Jurkat, Clone E6-1 (cell line): ENCODE data around the gene RAD51C. TPM values are rescaled to one million over a fixed set of nuclear protein-coding genes. Genes with fewer than 3 reads are reported as not detected.
"Not testable (repeated sequence)": the region's sequence is repeated elsewhere in the genome, so short reads cannot be mapped to it uniquely, and the experiment has no call there.

Experiments used
- DNase-seq: peaks from one replicate; pipeline ENCODE4 v3.0.0-alpha.2; 2011; ENCODE audit warnings: low read depth, low spot score
- H3K4me3 ChIP-seq: 2 replicates; pipeline ENCODE4 v1.5.1; 2011; ENCODE audit warnings: mild to moderate bottlenecking, low read length, control low read depth, moderate library complexity
- polyA plus RNA-seq: library from polyadenylated mRNA; unstranded; fragments of >200 nt; gene quantifications from one replicate; pipeline ENCODE4 v1.2.1, GENCODE V29; 2012; ENCODE audit warnings: missing spikeins; ENCODE audit not compliant: insufficient read length, insufficient read depth

Gene RAD51C
- polyA plus RNA-seq = 103 TPM

DNA sequence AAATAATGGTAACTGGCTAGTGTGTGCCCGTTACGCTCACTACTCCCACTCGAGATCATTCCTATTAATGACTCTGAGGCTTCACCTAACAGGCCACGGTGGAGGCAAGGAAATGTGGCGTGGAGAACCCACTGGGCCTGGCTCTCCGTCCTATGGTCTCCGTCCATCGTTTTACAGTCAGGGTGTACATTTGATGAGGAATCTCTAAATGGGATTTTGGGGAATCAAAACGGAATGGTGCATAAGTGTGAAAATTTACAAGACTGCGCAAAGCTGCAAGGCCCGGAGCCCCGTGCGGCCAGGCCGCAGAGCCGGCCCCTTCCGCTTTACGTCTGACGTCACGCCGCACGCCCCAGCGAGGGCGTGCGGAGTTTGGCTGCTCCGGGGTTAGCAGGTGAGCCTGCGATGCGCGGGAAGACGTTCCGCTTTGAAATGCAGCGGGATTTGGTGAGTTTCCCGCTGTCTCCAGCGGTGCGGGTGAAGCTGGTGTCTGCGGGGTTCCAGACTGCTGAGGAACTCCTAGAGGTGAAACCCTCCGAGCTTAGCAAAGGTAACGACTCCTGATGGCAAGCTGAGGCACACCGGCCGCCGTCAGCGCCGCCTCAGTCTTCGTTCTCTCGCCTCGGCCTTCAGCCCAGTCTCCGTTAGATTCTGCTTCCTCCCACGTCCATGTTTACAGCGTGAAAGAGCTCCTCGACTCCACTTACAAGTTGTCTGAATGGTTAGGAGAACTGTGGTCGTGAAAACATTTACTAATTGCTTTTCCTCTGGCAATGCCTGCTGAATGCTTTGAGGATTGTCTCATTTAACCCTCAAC is at the start of gene RAD51C:
RAD51C (plus strand) TSS at position 364 of the 817 bp plus-strand sequence; CDS start at position 406, 42 bp downstream.
- H3K4me3 ChIP-seq = peak within 1 kb of the TSS; percentile 77
- peak; percentile 90 for DNase-seq

DNA sequence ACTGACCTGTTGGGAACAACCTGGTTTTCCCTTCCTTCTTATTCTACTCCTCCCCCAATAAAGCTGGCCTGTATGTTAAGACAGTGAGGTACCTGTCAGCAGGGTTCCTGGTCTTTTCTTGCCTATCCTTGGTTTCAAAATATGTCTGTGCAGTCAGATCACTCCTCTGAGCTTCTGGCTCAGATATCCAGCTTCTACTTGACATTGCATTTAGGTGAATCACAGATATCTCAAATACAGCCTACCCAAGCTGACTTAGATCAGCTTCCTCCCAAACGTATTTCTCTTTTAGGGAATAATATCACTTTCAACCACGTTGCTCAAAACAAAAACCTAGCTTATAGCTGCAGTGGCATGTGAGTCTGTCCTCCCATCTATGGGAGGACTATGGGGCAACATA is 49.3 kb upstream of the RAD51C start:
- no peak overlapping the region for H3K4me3 ChIP-seq
- no peak for DNase-seq

DNA sequence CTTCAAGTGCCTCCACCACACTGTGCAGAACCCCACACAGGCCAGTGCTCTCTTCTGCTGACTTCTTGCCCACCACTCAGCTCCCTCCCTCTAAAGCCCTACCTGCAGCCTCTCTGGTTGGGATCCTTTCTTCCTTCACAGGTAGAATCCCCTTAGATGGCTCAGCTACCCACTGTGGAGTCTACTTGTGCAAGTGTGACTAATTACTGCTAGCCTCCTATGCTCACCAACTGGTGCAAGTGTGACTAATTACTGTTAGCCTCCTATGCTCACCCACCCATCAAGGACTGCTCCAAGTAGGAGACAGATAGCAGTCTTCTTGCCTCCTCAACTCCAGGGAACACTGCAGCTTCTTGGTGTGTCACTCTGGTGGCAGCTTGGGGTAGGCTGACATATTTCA is 44.2 kb upstream of the RAD51C start:
- DNase-seq = no peak
- no peak overlapping the region for H3K4me3 ChIP-seq

DNA sequence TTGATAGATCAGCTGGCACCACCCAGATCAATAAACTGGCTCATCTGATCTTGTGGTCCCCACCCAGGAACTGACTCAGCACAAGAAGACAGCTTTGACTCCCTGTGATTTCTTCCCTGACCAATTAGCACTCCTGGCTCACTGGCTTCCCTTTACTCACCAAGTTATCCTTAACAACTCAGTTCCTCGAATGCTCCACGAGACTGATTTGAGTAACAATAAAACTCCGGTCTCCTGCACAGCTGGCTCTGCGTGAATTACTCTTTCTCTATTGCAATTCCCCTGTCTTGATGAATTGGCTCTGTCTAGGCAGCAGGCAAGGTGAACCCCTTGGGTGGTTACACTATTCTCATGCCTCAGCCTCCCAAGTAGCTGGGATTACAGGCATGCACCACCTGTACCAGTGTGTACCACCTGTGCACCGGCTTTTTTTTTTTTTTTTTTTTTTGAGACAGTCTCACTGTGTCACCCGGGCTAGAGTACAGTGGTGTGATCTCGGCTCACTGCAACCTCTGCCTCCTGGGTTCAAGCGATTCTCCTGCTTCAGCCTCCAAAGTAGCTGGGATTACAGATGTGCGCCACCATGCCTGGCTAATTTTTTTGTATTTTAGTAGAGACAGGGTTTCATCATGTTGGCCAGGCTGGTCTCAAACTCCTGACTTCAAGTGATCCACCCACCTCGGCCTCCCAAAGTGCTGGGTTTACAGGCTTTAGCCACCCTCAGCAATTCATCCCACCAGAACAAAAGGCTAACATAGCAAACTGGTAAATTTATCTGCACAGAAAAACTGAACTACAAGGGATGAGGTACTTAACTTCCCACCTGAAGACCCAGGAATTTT is 34.2 kb upstream of the RAD51C start:
- DNase-seq = not testable (repeated sequence)
- H3K4me3 ChIP-seq = peak overlapping the region; percentile 46; the same call in 1 of the 2 replicates

DNA sequence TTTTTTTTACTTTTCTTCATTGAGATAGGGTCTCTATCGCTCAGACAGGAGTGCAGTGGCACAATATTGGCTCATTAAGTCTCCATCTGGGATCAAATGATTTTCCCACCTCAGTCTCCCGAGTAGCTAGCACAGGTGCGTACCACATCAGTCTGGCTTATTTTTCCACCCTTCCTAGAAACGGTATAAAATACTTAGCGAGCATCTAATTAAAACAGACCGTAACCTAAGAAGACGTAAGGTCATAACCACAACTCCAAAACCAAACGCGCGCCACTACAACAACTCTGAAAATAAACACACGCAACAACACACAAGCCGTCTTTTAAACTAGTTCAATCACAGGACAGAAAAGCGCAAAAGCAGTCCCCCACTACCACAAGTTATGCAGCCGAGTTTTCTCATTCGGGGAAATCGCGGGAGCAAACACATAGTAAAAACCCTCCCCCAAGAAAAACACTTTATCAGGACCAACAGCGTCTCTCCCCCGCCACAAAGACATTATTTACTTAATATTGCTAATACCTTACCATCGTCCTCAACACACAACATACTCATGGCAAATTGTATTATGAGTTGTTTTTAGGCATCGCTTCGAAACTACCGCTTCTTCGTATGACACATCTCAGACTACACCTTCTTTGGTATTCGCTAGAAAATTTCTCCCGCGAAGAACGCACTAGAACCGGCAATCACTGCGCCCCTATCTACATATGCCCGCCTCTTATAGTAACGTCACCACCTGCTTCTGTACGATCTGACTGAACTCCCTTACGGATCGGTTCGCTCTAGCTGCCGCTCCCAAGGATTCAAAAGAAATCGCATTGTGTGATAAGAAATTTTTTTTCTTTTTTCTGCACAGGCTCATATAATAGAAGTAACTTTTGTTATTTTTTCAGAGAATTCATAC is 33.3 kb upstream of the RAD51C start:
- DNase-seq = peak; percentile 93

DNA sequence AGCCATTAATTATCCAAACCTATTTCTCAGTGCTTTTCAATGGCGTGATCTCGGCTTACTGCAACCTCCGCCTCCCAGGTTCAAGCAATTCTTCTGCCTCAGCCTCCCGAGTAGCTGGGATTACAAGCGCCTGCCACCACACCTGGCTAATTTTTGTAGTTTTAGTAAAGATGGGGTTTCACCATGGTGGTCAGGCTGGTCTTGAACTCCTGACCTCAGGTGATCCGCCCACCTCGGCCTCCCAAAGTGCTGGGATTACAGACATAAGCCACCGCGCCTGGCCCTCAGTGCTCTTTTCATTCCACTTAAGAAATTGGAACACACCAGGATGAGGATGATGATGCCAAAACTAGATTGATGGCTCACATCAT is 32.7 kb upstream of the RAD51C start:
- peak overlapping the region; percentile 46 for H3K4me3 ChIP-seq
- not testable (repeated sequence) for DNase-seq

More for the DNA sequence above, 33.3 kb upstream of the RAD51C start:
- peak overlapping the region; percentile 46 for H3K4me3 ChIP-seq

DNA sequence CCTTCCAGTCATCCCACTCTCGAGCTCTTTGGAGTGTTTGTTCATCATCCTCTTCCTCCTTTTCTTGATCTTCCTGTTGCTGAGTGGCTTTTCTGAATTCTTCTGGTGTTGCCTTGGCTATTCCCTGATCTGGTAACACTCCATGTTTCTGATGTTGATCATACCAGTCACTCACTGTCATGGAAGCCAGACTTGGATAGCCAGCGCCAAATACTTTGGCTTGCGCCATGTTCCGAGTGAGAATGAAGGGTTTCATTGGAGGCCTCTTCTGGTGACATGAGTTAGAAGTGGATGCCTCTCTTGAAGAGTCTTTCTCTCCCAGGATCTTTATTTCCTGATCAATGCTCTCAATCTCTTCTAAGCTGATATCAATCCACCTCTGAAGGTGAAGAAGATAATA is 31.8 kb upstream of the RAD51C start:
- DNase-seq = no peak
- no peak overlapping the region for H3K4me3 ChIP-seq

DNA sequence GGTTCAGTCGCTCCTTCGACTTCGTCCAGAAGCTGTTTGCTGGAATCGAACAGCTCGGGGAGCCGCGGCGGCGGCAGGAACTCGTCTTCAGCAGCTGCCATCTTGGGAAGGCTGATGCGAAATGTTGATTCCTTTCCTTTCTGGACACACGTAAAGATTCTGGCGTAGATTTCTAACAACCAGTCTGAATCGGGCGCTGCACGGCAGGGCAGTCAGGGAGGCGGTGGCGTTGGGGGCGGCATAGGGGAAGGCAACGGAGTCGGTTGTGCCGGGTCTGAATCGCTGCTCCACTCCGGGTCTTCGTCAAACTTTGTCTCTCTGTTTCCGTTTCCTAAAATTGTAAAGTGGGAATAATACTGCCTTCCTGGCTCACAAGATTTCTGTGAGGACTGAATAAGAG is 30.9 kb upstream of the RAD51C start:
- DNase-seq = no peak
- no peak overlapping the region for H3K4me3 ChIP-seq

DNA sequence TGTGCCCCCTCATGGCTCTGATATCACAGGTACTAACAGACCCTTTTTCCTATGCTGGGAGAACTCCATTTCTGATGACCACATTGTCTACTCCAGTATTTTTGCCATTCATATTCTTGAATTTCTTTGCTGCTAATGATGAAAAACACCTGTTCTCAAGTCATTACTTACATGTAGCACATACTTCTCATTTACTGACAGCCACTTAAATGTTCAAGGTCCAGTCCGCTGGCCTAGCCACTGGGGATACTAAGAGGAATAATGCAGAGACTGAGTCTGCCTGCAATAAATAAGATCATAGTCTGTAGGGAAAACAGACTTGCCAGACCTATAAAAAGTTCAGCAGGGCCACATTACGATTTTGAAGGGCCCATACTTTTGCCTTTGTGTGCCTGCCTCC is 28.1 kb upstream of the RAD51C start:
- no peak overlapping the region for H3K4me3 ChIP-seq
- no peak for DNase-seq

DNA sequence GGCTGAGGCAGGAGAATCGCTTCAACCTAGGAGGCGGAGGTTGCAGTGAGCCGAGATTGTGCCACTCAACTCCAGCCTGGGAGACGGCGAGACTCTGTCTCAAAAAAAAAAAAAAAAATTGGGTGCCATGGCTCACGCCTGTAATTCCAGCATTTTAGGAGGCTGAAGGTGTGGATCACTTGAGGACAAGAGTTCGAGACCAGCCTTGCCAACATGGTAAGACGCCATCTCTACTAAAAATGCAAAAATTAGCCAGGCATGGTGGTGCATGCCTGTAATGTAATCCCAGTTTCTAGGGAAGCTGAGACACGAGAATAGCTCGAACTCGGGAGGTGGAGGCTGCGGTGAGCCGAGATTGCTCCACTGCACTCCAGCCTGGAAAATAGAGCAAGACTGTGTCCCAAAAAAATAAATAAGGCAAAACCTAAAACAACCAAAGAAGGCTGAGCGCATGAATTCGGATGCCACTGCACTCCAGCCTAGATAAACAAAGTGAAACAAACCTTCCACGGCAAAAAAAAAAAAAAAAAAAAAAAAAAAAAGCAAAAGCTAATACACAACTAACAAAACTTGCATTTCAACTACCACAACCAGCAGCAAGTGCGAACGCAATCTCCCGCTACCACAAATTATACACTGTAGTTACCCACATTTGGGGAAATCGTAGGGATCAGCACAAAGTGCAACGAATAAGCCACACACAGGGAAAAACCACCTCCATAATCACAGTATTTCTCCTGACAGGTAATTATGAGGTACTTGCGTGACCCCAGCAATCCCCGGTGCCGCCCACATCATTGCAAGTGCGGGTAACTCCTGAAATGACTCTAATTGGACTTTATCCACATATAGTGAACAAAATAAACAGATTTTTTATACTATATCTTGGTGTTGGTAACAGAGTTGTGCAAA is 26.2 kb upstream of the RAD51C start:
- H3K4me3 ChIP-seq = no peak overlapping the region
- no peak for DNase-seq

DNA sequence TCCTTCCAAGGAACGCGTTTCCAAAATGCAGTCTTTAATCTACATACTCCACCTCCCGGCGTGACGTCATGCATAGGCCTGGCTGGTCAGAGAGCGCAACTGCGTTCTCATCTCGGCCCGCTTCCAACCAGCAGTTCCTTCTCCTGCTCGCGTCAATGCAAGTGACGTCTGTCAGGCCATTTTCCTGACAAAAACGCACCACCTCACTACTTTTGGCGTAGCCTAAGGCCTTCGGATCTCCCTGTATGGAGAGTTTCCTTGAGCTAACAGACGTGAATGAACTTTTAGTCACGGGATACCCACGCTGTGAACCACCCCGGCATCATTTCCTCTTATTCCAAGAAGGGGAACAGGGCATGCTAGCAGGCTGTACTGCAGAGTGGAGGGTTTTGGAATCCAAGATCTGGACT is 25.5 kb upstream of the RAD51C start:
- no peak overlapping the region for H3K4me3 ChIP-seq
- DNase-seq = no peak

DNA sequence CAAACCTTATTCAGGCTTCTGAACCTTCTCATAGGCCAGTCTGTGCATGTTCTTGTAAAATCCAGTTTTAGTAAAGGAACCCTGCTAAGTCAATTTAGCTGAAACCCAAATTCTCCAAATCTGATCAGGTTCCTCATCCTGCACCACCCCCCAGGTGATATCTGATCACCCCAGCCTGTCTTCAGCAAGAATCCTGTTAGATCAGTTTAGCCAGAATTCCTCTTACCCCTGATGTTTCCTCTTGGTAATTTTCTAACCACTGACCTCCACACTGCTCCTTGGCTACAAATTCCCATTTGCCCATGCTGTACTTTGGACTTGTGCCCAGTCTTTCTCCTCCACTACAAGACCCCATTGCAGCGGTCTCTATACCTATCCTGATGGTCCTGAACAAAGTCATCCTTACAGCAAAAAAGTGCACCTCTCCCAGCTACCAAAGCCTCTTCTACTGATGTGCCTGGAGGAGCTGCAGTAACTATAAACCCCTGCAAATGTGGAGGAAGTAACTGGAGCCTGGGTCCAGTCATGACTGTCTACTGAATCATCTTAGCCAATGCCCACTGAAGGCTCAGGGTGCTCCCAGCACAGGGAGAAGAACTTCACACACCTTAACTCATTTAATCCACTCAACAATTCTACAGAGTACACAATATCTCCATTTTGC is 24.3 kb upstream of the RAD51C start:
- H3K4me3 ChIP-seq = no peak overlapping the region
- DNase-seq = no peak

DNA sequence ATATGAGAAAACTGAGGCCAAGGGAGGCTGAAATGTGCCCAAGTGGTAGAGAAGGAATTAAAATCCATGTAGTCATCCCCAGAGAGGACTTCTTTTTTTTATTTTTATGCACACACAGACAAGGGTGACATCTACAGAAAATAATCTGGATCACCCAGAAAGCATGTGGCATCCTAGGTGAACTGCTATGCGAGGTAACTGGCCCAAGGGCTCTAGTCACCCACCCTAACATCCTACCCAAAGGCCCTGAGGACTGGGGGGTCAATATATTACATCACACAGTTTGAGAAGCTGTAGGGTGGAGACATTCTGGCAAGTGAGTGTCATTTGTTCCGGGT is 23.8 kb upstream of the RAD51C start:
- no peak for DNase-seq
- no peak overlapping the region for H3K4me3 ChIP-seq

DNA sequence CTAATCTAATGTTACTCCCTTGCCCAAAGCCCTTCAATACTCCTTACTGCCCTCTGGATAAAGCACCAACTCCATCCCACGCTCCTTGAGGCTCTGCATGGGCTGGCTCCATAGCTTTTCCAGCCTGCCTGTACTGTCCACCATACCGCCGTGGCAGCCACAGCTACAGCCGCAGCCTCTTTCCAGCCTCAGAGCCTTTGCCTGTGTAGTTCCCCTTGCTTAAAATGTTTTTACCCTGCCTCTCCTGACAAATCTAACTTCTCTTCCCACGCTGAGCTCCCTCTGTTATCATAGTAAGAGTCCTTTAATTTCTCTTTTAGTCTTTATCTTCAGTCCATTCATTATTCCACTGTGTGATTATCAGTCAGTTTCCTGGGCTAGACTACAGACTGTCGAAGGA is 22.5 kb upstream of the RAD51C start:
- H3K4me3 ChIP-seq = no peak overlapping the region
- DNase-seq = no peak

DNA sequence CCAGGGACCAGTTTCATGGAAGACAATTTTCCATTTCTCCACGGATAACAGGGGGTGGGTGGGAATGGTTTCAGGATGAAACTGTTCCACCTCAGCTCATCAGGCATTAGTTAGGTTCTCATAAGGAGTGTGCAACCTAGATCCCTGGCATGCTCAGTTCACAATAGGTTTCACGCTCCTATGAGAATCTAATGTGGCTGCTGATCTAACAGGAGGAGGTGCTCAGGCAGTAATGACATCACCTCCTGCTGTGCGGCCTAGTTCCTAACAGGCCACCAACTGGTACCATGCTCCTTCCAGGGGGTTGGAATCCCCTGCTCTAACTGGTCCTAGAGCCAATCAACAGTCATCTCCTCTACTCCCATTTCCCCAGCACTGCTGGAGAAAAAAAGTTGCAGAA is 20.4 kb upstream of the RAD51C start:
- DNase-seq = no peak

DNA sequence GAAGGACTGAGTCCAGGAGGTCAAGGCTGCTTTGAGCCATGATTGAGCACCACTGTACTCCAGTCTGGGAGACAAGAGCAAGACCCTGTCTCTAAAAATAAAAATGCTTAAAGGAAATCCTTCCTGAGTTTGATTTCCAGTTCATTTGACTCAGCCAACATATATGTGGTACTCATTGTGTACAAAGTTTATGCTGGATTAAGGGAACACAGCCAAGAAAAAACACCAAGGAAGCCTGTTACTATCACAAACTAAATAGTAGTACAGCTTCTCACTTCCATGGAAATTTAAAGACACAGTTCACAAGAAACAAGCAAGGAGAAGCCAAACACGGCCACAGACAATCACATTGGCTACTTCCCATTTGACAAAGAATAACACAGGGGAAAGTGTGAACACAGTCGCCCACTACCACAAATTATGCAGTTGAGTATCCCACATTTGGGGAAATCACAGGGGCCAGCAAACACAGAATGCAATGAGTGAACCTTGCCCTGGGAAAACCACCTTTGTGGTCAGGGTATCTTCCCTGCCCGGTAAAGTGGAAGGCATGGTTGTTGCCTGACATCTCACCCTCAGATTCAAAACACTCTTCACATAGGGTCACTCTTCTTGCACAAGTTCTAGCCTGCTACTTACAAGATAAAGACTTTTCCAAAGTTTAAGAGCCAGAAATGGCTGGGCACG is 15.1 kb upstream of the RAD51C start:
- no peak for DNase-seq
- H3K4me3 ChIP-seq = no peak overlapping the region

More for the DNA sequence above, 20.4 kb upstream of the RAD51C start:
- no peak overlapping the region for H3K4me3 ChIP-seq

DNA sequence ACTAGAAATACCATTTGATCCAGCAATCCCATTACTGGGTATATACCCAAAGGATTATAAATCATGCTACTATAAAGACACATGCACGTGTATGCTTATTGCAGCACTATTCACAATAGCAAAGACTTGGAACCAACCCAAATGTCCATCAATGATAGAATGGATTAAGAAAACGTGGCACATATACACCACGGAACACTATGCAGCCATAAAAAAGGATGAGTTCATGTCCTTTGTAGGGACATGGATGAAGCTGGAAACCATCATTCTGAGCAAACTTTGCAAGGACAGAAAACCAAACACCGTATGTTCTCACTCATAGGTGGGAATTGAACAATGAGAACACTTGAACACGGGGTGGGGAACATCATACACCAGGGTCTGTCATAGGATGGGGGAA is 14.1 kb upstream of the RAD51C start:
- not testable (repeated sequence) for DNase-seq, H3K4me3 ChIP-seq
